ENCODE data around the gene LGALS7B.
"Not testable (repeated sequence)": the region's sequence is repeated elsewhere in the genome, so short reads cannot be mapped to it uniquely, and the experiment has no call there.

The LGALS7B gene

GRCh38 chr19:38825936-38826335 is 36.9 kb downstream of the LGALS7B start:
- DNase-seq, result not testable (repeated sequence)

DNA sequence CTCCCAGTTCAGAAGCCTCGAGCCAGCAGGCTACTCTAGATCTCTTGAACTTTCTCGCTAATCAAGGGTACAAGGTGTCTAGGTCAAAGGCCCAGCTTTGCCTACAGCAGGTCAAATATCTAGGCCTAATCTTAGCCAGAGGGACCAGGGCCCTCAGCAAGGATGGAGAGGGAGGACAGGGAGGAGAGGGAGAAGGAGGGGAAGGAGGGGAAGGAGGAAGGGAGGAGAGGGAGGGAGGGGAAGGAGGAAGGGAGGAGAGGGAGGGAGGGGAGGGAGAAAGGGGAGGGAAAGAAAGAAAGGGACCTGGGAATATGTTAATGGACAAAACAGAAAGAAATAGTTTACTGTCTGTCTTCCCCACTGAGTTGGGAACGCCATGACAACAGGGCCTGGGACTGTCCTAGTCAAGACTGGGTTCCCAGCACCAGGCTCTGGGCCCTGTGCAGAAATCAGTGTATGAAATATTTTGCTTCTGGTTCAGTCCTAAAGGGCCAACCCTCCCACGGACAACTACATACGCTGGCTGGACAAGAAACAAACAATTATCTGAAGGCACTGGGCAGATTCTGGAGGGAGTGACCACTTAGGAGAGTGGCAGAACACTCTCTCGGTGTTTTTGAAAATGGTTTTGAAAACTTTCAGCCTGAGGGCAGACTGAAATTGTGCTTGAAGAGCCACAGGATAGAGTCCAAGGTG is 38.0 kb downstream of the LGALS7B start:
- DNase-seq, result no peak

DNA sequence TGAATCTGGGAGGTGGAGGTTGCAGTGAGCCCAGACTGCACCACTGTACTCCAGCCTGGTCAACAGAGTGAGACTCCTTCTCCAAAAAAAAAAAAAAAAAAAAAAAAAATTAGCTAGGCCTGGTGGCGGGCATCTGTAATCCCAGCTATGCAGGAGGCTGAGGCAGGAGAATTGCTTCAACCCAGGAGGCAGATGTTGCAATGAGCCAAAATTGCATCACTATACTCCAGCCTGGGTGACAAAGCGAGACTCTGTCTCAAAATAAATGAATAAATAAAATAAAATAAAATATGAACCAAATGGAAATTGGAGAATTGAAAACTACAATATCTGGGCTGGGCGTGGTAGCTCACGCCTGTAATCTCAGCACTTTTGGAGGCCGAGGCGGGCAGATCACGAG is 40.2 kb downstream of the LGALS7B start:
- DNase-seq, result not testable (repeated sequence)

DNA sequence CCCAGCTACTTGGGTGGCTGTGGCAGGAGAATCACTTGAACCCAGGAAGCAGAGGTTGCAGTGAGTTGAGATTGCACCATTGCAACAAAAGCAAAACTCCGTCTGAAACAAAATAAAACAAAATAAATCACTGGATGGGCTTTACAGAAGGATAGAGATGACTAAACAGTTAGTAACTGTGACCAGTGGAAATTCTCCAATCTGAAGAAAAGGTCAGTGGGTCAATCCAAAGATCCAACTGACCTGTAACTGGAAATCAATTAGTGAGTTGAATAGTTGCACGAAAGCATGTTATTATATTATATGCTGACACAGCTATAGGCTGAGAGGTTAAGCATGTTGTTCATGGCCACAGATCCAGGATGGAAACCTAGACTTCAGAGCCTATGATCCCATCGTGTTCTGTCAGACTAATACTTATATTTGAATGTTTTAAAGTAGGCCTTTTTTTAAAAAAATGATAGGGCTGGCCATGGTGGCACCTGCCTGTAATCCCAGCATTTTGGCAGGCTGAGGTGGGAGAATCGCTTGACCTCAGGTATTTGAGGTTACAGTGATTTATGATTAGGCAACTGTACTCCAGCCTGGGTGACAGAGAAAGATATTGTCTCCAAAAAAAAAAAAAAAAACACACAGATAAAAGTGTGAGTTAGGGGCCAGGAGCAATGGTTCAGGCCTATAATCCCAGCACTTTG is 41.2 kb downstream of the LGALS7B start:
- DNase-seq, result no peak

DNA sequence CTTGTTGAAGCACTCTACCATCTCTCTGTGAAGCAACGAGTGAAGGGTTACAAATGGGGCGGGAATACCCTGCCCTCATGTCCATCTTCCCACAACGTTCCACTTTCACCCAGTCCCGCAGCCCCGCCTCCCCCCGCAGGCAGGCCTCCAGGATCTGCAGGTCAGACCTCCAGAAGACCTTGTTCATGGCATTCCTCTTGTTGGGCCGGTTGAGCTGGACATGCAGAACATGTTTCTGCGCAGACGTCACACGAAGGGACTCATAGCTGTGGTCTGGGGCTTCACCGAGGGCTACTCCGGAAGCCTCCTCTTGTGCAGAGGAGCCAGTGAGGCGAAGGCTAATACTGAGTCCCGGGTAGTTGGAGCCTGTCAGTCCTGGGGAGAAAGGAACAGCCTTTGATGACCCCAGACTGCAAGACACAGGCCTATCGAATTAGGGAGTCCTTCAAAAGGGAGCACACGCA is 42.2 kb downstream of the LGALS7B start:
- DNase-seq, result peak; percentile 14

DNA sequence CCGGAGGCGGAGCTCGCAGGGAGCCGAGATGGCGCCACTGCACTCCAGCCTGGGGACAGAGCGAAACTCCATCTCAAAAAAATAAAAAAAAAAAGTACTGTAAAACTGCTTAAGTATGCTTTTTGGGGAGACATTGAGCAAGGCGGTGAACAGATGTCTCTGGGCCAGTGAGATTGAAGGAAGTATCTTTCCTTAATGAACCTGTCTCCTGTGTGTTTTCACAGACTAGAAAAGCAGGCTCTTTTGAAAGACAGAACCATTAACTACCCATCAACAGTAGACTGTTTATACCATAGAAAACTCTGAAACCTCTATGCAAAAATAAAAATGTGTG is 44.1 kb downstream of the LGALS7B start:
- DNase-seq, result no peak

- DNase-seq, result no peak
Observed at GRCh38 chr19:38834104-38834490, 45.1 kb downstream of the LGALS7B start.

DNA sequence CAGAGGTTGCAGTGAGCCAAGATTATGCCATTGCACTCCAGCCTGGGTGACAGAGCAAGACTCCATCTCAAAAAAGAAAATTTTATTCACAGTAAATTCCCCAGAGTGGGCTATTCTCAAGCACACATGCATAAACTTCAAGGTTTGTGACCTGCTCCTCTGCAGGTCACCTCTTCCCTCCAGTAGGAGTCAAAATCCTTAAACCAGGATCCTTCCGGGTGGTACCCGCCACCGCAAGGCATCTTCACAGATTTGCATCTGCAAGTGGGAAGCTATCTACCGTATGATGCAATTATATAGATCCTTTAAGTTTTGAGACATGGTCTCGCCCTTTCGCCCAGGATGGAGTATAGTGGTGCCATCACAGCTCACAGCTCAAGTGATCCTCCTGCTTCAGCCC is 45.6 kb downstream of the LGALS7B start:
- no peak for DNase-seq

GRCh38 chr19:38836159-38836982 is 47.4 kb downstream of the LGALS7B start:
- DNase-seq, result no peak

- no peak for DNase-seq
Observed at GRCh38 chr19:38836983-38837626, 48.1 kb downstream of the LGALS7B start.

DNA sequence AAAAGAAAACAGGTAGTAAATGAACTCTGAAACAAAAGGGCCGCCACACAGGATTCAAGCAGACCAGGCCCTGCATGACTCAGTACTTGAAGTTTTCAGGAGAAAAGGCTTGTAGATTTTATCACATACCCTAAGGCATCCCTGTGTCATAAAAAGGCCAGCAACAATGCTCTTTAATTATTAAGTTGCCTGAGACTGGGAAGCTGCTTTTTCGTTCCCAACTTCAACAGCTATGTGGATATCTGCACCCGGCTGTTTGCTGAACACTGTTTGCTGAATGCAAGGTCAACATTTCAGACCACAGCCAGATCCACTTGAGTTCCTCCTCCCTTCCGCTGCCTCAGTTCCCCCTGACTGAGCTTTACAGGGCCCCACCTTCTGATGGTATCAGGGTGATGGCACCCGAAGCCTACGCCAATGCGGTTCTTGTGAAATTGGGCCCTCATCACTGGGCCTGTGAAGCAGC is 48.7 kb downstream of the LGALS7B start:
- no peak for DNase-seq

- peak; percentile 47 for DNase-seq
Observed at GRCh38 chr19:38838208-38838985, 49.4 kb downstream of the LGALS7B start.

- DNase-seq, result no peak
Observed at GRCh38 chr19:38838986-38839761, 50.2 kb downstream of the LGALS7B start.

GRCh38 chr19:38839816-38840582 is 51.0 kb downstream of the LGALS7B start:
- DNase-seq, result no peak

- no peak for DNase-seq
Observed at GRCh38 chr19:38840583-38840968, 51.6 kb downstream of the LGALS7B start.

Measured in stimulated activated naive CD4-positive, alpha-beta T cell treated with Interleukin-2 at 50 U/mL for 16 hours (primary cell).